Epithelial cell of prostate (primary cell): ENCODE data around the gene KRT13.
A peak's percentile ranks its signal among the peaks of the same experiment; 100 is the strongest.

ENCODE experiments used
- DNase-seq: peaks from one replicate; pipeline ENCODE4 v3.0.0-alpha.2; 2011; ENCODE audit warnings: low read depth, low spot score
- H3K27ac ChIP-seq: fragments of 450-650 bp; 2 replicates; pipeline ENCODE4 v1.5.1; 2017; ENCODE audit warnings: mild to moderate bottlenecking

KRT13 gene

GRCh38 chr17:41538565-41538991, 33.2 kb upstream of the KRT13 start:
- peak overlapping the region; percentile 66 for H3K27ac ChIP-seq
- no peak for DNase-seq

DNA sequence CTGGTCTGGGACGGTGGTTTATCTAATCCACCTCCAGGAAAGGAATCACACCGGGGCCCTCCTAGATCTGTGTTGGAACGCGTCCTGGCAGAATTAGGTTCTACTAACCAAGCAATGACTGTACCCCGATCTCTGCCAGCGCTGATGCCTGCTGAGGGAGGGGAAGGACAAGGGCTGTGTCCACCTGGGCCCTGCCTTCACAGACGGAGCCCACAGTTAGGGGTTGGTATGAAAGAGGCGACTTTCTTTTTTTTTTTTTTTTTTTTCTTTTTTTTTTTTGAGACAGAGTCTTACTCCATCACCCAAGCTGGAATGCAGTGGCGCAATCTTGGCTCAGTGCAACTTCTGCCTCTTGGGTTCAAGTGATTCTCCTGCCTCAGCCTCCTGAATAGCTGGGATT, 32.6 kb upstream of the KRT13 start:
- DNase-seq, result no peak
- peak overlapping the region; percentile 66 for H3K27ac ChIP-seq

- no peak for DNase-seq
- H3K27ac ChIP-seq, result peak overlapping the region; percentile 66
These were observed 32.2 kb upstream of the KRT13 start for GRCh38 chr17:41537614-41537954.

DNA sequence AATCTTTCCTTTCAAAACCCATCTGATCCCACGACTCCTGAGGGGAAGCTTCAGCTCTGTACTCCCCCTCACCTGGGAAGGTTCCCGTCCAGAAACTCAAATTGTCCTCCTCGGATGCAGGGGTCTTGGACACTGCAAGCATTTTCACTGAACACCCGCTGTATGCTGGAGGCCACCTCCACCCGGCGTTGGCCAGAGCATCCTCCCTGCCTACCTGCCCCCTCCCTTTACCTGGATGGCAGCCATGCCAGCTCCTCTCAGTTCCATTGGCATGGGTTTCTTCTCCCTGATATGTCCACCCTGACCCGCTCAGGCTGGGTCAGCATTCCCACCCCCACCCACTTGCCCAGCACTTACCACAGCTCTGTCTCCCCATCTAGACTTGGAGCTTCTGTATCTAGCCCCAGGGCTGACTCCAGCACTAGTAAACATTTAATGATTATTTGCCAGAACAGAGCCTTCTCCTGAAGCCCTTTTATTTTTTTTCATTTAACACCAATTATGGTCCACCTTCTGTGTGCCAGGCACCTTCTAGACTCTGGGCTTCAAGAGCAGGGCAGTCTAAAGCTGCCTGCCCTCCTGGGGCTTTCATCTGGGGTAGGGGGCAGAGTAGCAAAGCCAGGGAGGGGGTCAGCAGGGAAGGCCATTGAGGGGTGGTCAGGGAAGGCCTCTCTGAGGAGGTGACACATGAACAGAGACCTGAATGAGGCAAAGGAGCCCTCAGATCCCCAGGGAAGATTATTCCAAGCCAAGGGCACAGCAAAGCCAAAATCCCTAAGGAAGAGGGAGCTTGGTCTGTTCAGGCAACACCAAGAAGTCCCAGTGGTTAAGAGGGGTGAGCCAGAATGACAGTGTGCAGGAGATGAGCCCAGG, 31.6 kb upstream of the KRT13 start:
- no peak for DNase-seq
- H3K27ac ChIP-seq, result peak overlapping the region; percentile 66

DNA sequence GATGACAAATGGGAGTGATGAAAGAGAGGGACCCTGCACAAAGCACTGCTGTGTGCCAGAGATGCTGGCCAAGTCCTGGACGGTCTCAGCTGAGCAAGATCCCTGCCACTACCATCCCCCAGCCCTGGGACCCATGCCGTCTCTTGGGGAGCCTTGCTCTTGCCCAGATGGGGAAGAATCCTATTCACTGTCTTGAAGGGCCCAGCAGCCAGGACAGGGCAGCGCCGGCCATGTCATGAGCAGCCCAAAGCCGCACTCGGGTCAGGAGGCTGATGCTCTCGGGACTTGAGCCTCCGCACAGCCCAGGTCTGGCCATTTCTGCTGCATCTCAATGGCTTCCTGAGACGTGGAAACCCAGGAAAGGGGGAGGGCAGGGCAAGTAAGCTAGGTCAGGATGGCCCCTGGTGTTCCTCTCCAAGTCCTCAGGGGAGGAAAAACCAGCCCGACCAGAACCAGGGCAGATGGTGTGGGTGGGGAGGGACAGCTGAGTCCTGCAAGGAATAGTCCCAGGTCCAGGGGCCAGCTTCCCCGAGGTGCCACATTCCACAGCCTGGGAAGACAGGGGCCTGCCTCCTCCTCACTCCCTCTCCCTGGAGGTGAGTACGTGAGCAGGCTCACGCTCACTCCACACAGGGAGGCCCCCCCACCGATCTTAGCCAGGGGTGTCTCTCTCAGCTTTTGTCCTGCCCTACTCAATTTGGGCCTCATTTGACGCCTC, 30.5 kb upstream of the KRT13 start:
- H3K27ac ChIP-seq, result no peak overlapping the region
- DNase-seq, result no peak

DNA sequence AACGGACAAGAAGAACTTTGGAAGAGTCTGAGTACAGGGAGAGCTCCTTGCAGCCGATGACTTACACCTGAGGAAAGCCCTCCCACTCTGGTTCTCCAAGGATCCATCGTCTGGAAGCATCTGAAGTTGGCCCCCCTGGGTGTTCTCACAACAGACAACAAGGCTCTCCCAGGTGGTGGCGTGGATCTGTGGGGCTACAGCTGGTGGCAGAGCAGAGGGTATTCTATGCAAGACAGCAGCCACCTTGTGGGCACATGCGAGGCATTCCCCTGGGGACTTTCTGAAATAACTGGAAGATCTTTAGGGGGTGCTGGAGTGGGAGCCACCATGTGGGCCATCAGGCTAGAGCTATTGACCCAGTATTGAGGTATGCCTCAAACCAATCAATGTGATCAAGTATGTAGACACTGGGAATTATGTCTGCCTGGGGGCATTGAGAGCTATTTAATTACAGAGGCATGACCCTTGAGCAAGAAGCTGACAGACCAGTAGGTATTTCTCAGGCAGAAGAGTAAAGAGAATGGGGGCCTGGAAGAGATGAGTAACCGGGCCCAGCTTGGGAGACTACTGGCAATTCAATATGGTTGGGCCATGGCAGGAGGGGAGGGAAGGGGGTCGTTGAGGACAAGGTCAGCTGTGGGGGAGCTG, 29.6 kb upstream of the KRT13 start:
- no peak overlapping the region for H3K27ac ChIP-seq
- no peak for DNase-seq

DNA sequence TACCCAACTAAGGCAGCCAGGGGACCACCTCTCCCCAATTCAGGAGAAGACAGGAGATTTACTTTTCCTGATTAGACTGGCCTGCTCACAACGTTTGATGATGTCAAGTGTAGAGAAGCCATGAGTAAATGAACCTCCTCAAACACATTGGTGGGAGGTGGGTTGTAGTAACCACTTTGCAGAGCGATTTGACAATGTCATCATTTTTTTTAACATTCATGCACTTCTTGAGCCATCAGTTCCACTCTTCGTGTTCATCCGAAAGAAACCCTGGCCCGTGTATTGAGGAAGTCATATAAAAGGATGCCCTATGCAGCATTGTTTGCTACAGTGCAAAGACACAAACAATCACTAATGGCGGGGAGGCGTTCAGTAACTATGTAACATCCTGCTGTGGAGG, 28.2 kb upstream of the KRT13 start:
- DNase-seq, result no peak
- no peak overlapping the region for H3K27ac ChIP-seq

DNA sequence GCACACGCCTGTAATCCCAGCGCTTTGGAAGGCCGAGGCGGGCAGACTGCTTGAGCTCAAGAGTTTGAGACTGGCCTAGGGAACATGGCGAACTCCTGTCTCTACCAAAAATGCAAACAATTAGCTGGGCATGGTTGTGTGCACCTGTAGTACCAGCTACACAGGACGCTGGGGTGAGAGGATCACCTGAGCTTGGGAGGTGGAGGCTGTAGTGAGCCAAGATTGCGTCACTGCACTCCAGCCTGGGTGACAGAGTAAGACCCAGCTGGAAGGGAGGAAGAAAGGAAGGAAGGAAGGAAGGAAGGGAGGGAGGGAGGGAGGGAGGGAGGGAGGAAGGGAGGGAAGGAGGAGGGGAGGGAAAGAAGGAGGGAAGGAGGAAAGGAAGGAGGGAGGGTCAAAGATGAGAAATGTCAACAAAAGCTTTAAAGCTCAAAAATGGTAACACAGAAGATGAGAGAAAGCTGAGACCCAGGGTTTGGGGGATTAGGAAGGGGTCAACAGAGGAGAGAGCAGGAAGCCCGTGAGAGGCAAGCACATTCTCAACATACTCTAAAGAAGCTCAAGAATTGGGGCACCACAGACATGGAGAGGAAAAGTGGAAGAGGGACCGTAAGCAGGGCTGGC, 27.6 kb upstream of the KRT13 start:
- no peak for DNase-seq

DNA sequence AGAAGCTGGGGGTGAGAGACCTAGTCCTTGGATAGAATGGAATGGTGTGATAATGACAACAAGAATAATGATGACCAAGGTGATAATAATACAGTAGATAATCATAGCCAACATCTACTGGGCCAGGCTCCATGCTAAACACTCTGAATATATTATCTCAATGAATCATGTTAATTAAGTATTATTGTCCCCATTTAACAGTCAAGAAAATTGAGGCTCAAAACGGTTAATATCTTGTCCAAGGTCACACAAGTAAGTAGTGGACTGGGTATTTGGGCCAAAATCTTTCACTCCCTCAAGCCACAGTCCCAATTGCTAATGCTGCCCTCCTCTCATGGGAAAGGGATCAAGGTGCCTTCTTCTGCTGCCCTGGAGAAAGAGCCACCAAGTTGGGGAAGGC, 26.6 kb upstream of the KRT13 start:
- DNase-seq, result no peak
- H3K27ac ChIP-seq, result no peak overlapping the region

More for the DNA sequence above, 27.6 kb upstream of the KRT13 start:
- no peak overlapping the region for H3K27ac ChIP-seq

DNA sequence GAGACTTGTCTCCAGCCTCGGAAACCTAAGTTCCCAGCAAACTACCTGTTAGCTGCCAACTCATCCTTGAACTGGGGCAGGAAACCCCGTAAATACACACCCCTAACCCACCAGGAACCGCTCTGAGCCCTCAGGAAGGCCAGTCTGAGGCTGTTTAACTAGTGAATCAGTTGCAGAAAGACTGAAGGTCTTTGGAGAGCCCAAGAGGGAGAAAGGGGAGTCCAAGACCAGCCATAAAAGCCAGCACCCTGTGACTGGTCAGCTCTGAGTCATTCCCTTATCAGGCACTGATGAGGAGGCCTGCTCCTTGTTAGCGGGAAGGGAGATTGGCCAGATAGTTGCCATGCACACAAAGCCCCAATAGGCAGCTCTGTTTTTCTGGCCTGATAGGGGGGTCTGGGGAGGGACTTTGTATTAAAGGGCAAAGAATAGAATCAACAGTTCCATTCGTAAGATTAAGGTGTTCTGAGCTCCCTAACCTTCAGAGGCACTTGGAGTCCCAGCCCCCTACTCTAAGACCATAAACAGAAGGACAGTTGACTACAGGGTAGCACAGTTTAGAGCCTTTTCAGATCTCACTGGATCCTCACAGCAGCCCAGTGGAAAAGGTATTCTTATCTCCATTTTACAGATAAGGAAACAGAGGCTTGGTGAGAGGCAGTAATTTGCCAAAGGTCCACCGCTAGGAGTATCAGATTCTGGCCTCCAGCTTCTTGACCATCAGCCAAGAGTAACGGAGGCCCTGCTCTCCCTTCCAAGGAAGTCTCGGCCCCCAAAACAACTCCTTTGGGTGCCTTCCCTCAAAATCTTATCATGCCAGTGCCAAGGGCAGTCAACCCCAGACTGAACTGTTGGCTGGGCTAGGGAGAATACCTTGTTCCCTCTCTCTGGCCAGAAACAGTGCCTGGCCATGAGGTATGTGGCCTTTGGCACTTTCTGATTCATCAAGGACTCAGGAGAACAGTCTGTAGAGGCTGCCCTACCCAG, 24.9 kb upstream of the KRT13 start:
- no peak for DNase-seq
- peak overlapping the region; percentile 98 for H3K27ac ChIP-seq

- no peak for DNase-seq
- H3K27ac ChIP-seq, result peak overlapping the region; percentile 98
These were observed 24.1 kb upstream of the KRT13 start for GRCh38 chr17:41529491-41529915.

DNA sequence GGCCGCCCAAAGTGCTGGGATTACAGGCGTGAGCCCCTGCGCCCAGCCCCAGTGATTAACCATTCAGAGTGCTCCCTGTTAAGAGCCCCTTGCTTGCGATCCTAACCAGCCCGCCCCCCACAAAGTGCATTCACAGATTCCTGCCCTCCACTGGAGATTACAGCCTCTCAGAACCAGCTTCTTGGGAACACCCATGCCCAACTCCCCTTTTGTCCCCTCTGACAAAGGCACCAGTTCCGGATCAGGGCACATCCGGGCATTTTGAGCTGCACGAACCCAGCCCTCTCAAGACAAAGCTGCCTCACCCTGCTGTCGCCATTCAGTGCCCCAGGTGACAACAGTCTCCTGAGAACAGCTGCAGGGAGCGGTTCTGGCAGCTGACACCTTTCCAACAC, 23.5 kb upstream of the KRT13 start:
- H3K27ac ChIP-seq, result peak overlapping the region; percentile 98
- DNase-seq, result no peak

DNA sequence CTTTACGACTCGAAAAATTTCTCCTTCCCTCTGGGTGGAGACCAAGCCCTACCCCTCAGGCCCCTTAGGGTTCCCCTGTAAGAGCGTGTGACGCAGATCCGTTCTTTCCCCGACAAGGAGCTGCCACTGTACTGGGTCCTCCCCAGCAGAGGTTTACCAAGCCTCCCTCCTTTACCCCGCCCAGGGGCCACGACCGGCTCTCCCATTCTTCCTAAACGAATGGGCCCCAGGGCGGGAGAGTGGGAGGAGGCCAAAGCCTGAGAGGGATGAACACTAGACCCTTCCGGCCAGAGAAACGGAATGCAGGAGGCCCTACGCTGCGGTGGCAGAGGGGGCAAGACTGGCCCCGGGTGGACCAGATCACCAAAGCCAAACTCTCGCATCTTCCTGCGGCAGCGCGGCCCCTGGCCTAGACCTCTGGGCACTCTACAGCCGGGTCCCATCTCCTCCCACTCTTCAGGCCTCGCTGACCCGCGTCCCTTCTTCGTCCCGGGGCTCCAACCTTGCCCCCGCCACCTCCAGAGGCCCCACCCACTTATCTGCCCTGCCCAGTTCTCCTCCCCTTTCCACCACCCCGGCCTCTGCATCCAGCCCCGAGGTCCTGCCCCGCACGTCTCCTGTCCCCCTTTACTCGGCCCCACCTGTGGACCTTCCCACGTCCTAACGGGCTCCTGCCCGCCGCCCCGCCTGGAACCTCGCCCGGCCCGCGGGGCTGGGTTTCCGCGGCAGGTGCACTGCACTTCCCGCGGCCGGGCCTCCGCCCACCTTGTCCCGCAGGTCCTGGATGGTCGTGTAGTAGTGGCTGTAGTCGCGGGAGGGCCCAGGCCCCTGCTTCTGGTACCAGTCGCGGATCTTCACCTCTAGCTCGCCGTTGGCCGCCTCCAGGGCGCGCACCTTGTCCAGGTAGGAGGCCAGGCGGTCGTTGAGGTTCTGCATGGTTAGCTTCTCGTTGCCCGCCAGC, 21.9 kb upstream of the KRT13 start:
- no peak for DNase-seq
- peak overlapping the region; percentile 98 for H3K27ac ChIP-seq

- DNase-seq, result no peak
- H3K27ac ChIP-seq, result peak overlapping the region; percentile 98
These were observed 18.8 kb upstream of the KRT13 start for GRCh38 chr17:41524261-41524660.

DNA sequence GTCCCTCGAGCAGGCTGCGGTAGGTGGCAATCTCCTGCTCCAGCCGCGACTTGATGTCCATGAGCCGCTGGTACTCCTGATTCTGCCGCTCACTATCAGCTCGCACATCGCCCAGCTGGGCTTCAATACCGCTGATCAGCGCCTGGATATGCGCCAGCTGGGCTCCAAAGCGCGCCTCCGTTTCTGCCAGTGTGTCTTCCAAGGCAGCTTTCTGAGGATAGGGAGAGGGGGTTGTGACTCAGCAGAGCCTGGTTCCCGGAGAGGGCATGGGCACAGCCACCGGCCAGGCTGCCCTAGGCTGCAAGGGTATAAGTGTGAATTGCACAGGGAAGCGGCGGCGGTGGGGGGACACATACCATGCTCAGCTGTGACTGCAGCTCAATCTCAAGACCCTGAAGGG, 18.4 kb upstream of the KRT13 start:
- DNase-seq, result no peak
- H3K27ac ChIP-seq, result peak overlapping the region; percentile 98

DNA sequence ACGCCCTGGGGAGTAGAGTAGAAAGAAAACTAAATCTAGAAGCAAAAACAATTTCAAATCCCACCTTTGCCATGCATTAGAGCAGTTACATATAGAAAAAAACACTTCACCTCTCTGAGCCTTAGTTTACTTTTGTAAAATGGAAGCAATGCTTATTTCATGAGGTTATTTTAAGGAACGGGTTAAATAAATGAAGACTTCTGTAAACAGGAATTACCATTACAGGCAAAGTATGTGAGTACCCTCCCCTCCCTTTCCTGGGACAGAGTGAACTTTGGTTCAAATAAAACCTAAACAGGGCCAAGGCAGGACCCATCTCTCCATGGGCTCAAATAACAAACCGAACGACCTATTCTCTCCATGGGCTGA, 17.8 kb upstream of the KRT13 start:
- peak overlapping the region; percentile 98 for H3K27ac ChIP-seq
- DNase-seq, result no peak

DNA sequence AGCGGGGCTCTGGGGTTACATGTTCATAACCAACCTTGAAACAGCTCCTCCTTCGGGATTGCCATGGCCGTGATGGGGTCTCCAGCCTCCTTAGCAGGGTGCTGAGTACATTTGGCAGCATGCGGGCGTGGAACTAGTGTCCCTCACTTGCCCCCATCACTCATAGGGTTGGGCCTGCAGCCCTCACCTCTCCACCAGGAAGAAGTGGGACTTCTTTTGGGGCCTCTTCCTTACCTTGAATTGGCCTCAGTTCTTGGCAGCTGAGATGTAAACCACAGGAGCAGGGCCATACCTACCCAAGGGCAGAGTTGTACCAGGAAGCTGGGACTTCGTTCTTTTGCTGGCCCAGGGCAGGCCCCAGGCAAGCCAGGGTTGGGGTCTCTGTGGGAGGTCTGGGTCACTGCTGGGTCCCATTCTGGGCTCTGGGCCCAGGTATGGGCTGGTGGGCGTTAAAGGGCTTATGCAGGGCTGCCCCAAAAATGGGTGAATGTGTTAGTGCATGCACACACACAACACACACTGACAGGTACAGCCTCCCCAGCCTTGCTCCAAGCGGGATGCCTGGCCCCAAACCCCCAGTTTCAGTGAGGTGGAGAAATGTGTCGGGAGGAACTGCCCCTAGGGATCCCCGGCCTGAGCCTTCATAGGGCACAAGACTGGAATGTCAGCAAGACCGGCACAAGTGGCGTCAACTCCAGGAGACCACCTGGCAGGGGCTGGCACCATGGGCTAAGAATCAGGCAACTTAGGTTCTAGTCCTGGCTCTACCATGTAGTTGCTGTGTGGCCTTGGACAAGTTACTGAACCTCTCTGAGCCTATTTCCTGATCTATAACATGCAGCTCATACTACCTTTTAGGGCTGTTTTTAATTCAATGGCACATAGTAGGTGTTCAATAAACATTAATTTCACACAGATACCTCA, 17.2 kb upstream of the KRT13 start:
- DNase-seq, result peak; percentile 95
- peak overlapping the region; percentile 98 for H3K27ac ChIP-seq
